ENCODE data around the gene NOD1. TPM values are rescaled to one million over a fixed set of nuclear protein-coding genes. Genes with fewer than 3 reads are reported as not detected.

NOD1 gene
- total RNA-seq, 1 experiment from 2014 or later, result 8.1 TPM

GRCh38 chr7:30514776-30515175, 36.2 kb upstream of the NOD1 start:
- no TSS peak for BruUV-seq (replicated peaks)
- Histone ChIP-seq H3K27ac (ENCODE audit: low read length) (no peak overlapping the region), H3K4me3 (ENCODE audit: low read depth in 2 of 2, low read length in 2 of 2) (no peak overlapping the region), H3K4me1 (ENCODE audit: control insufficient read depth, insufficient read depth, low read length) (no peaks in the 10 kb centered on the region), H3K9me3 (ENCODE audit: control insufficient read depth, insufficient read depth, low read depth, low read length) (no peaks in the 10 kb centered on the region), H3K36me3 (ENCODE audit: control insufficient read depth, insufficient read depth, low read length) (no peaks in the 10 kb centered on the region), H3K27me3 (ENCODE audit: control insufficient read depth, insufficient read depth, low read length) (no peaks in the 10 kb centered on the region; the same call in 1 of the 2 replicates)
- in situ Hi-C loops (cut with HindIII; ENCODE audit: low pct_unique_long_range_greater_than_20kb, low sequenced_read_pairs), result no loop called here
- DNase-seq (ENCODE audit: low read depth, low spot score) (no peak), ATAC-seq (no peak)
- POLR2A ChIA-PET, result no interaction called here
- TF ChIP-seq SIN3A (IDR thresholded peaks at IDR 0.05; ENCODE audit: borderline replicate concordance, insufficient read depth, low read depth, low read length), result no peak
- no peak for TF ChIP-seq TCF7L2 (IDR thresholded peaks at IDR 0.05; ENCODE audit: low read depth, low read length)
- intact Hi-C loops (cut with micrococcal nuclease; ENCODE audit: unreplicated experiment), result loop anchor here (5.0 kb wide), 1 partner anchor 48 kb away; no protein-coding TSS in a partner anchor
- CTCF ChIA-PET, result no interaction called here

DNA sequence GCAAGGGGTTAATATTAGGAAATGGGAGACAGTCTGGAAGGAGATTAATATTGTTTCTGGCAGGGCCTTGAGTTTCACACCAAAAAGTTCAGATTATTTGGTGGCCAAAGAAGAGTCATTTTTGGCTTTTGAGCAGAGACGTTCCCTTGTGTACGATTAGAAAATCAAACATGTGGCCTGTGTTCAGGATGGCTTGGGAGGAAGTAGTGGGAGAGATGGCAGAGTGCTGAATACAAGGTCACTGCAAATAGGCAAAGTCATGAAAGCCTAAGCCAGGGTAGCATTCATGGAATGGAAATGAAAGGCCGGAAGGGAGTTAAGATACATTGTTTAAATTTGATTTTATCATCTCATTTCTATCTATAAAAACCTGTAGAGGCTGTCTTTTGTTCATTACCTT, 35.6 kb upstream of the NOD1 start:
- POLR2A ChIA-PET, result no interaction called here
- no TSS peak for BruUV-seq (replicated peaks)
- no peaks in the 10 kb centered on the region for H3K4me1 ChIP-seq (ENCODE audit: control insufficient read depth, insufficient read depth, low read length)
- no peak for DNase-seq (ENCODE audit: low read depth, low spot score)
- no peak overlapping the region for H3K27ac ChIP-seq (ENCODE audit: low read length)
- intact Hi-C loops (cut with micrococcal nuclease; ENCODE audit: unreplicated experiment) (loop anchor here (5.0 kb wide), 1 partner anchor 48 kb away; no protein-coding TSS in a partner anchor), in situ Hi-C loops (cut with HindIII; ENCODE audit: low pct_unique_long_range_greater_than_20kb, low sequenced_read_pairs) (no loop called here)
- TF ChIP-seq SIN3A (IDR thresholded peaks at IDR 0.05; ENCODE audit: borderline replicate concordance, insufficient read depth, low read depth, low read length) (no peak), CTCF (IDR thresholded peaks at IDR 0.05) (no peak)
- ATAC-seq, result no peak
- CTCF ChIA-PET, result no interaction called here
- no peaks in the 10 kb centered on the region for H3K36me3 ChIP-seq (ENCODE audit: control insufficient read depth, insufficient read depth, low read length)
- no peak overlapping the region for H3K4me3 ChIP-seq (ENCODE audit: low read depth in 2 of 2, low read length in 2 of 2)
- no peaks in the 10 kb centered on the region for H3K9me3 ChIP-seq (ENCODE audit: control insufficient read depth, insufficient read depth, low read depth, low read length)
- no peaks in the 10 kb centered on the region for H3K27me3 ChIP-seq (ENCODE audit: control insufficient read depth, insufficient read depth, low read length)

DNA sequence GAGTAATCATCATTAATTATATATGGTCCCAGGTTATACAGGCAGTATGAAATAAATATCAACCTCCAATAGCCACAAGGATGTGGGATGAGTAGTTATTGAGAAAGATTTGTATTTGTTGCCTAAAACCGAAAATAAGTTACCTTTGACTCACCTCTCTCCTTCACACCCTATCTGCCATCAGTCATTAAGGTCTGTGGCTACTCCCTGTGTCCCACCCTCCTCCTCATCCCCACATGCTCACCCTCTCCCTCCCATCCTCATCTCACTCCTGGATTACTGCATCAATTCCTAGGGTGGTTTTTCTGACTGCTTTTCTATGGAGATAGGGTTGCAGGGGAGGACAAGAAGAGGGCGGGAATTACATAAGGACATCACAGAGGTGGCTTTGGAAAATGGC, 35.2 kb upstream of the NOD1 start:
- CTCF ChIA-PET, result no interaction called here
- intact Hi-C loops (cut with micrococcal nuclease; ENCODE audit: unreplicated experiment), result loop anchor here (5.0 kb wide), 1 partner anchor 49 kb away; no protein-coding TSS in a partner anchor
- H3K27ac ChIP-seq (ENCODE audit: low read length), result no peak overlapping the region
- TF ChIP-seq, protein P1, sequence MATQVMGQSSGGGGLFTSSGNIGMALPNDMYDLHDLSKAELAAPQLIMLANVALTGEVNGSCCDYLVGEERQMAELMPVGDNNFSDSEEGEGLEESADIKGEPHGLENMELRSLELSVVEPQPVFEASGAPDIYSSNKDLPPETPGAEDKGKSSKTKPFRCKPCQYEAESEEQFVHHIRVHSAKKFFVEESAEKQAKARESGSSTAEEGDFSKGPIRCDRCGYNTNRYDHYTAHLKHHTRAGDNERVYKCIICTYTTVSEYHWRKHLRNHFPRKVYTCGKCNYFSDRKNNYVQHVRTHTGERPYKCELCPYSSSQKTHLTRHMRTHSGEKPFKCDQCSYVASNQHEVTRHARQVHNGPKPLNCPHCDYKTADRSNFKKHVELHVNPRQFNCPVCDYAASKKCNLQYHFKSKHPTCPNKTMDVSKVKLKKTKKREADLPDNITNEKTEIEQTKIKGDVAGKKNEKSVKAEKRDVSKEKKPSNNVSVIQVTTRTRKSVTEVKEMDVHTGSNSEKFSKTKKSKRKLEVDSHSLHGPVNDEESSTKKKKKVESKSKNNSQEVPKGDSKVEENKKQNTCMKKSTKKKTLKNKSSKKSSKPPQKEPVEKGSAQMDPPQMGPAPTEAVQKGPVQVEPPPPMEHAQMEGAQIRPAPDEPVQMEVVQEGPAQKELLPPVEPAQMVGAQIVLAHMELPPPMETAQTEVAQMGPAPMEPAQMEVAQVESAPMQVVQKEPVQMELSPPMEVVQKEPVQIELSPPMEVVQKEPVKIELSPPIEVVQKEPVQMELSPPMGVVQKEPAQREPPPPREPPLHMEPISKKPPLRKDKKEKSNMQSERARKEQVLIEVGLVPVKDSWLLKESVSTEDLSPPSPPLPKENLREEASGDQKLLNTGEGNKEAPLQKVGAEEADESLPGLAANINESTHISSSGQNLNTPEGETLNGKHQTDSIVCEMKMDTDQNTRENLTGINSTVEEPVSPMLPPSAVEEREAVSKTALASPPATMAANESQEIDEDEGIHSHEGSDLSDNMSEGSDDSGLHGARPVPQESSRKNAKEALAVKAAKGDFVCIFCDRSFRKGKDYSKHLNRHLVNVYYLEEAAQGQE (IDR thresholded peaks at IDR 0.05; ENCODE audit: insufficient read depth in 1 of 2, low read depth in 2 of 2, low read length in 1 of 2), result no peak
- no peak for TF ChIP-seq CTCF (IDR thresholded peaks at IDR 0.05)
- no peak for TF ChIP-seq TCF7L2 (IDR thresholded peaks at IDR 0.05; ENCODE audit: low read depth, low read length)
- no peak for TF ChIP-seq SIN3A (IDR thresholded peaks at IDR 0.05; ENCODE audit: borderline replicate concordance, insufficient read depth, low read depth, low read length)
- TF ChIP-seq POLR2AphosphoS5 (IDR thresholded peaks at IDR 0.05; ENCODE audit: low read depth, low read length), result no peak
- no TSS peak for BruUV-seq (replicated peaks)
- no peak overlapping the region for H3K4me3 ChIP-seq (ENCODE audit: low read depth in 2 of 2, low read length in 2 of 2)
- no peaks in the 10 kb centered on the region for H3K9me3 ChIP-seq (ENCODE audit: control insufficient read depth, insufficient read depth, low read depth, low read length)
- no peaks in the 10 kb centered on the region for H3K27me3 ChIP-seq (ENCODE audit: control insufficient read depth, insufficient read depth, low read length)
- in situ Hi-C loops (cut with HindIII; ENCODE audit: low pct_unique_long_range_greater_than_20kb, low sequenced_read_pairs), result no loop called here
- no peaks in the 10 kb centered on the region for H3K36me3 ChIP-seq (ENCODE audit: control insufficient read depth, insufficient read depth, low read length)
- ATAC-seq (no peak), DNase-seq (ENCODE audit: low read depth, low spot score) (no peak)
- no peaks in the 10 kb centered on the region for H3K4me1 ChIP-seq (ENCODE audit: control insufficient read depth, insufficient read depth, low read length)
- POLR2A ChIA-PET, result no interaction called here
